ENCODE data around the gene NME7.

The NME7 gene

DNA sequence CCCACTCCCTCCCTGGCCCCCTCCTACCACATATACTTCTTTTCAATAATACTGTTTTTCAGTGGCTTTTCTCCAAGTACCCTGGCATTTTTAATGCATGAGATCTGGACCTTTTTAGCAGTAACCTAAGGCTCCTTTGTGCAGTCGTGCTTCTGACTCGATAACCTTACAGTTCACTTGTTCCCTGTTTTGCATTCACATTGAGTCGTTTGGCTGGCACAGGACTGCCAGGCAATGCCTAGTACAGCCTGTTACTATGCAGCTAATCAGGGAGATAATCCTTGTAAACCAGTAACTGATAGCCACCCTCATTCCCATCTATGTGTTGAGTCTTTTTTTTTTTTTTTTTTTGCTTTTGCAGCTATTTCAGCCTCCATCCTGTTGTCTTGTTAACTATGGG lies 257.4 kb downstream of the NME7 start:
- in situ Hi-C loops (cut with MboI; ENCODE audit: low sequenced_read_pairs): no loop called here

DNA sequence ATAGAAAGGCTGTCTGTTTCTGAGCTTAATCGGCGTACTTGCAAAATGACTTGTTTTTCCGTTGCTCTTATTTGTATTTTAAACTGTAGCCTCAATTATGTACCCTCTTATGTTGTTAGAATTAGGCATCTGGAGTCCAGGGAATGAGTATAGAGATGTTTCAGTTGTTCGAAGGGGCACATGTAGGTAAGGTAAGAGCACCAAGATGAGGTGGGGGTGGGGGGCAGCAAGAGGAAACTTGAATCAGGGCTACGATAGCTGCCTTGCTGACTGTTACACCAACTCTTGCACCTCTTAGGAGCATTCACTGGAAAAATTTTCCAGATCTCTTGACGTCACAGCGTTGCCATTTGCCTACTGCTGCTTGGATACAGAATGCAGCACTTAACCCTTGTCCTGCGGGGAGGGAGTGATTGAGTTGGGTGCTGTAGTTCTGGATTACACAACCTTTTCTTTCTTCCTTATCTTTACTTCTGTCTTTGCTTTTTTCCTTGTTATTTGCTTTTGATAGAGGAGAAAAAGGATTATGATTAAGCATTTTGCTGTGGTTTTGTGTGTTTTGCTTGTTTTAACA lies 257.9 kb downstream of the NME7 start:
- in situ Hi-C loops (cut with MboI; ENCODE audit: low sequenced_read_pairs): no loop called here

DNA sequence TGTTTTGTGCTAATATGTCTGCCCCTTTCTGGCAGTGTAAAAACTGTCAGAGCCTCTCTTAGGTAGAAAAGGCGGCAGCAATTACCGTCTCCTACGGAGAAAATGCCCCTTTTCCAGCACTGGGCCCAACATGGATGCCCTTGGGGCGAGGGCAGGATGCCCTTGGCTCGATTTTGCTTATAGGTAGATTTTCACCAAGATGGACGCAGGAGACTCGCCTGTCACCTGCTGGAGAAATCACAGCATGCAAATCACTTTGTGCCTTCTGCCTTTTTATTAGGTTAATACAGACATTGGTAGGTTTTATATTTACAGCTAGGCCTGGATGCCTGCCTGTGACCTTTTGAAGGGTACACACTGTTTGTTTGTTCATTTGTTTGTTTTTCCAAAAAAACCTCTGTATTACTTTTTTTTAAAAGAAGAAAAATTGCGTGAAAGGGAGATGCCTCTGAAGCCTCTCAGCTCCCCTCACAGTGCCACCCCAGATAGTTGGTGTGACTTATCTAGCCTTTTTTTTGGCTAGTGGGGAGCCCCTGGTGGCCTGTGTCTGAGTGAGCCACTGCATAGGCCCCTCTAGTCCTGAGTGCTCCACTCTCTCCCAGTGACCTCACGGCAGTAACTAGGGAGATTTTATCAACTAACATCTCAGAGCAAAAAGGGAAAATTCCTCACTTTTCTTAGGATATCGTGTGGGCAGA lies 258.6 kb downstream of the NME7 start:
- in situ Hi-C loops (cut with MboI; ENCODE audit: low sequenced_read_pairs): no loop called here

DNA sequence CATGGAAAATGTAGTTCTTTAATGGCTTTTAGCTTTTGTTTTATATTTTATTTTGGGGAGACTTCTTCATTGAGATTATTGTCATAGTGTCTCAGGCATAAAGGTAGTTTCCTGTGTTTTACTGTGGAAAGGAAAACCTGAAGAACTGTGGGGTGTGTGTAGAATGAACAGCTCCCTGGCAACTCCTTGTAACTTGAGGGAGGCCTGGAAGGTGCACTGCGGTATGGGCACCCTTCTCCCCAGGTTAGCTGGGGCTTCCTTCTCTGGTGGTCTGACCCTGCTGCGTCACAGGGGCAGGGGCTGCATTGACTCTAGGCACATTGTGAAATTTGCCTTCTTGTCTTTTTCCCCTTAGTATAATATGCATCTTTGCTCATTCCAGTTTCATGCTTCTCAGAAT lies 259.4 kb downstream of the NME7 start:
- in situ Hi-C loops (cut with MboI; ENCODE audit: low sequenced_read_pairs): no loop called here

DNA sequence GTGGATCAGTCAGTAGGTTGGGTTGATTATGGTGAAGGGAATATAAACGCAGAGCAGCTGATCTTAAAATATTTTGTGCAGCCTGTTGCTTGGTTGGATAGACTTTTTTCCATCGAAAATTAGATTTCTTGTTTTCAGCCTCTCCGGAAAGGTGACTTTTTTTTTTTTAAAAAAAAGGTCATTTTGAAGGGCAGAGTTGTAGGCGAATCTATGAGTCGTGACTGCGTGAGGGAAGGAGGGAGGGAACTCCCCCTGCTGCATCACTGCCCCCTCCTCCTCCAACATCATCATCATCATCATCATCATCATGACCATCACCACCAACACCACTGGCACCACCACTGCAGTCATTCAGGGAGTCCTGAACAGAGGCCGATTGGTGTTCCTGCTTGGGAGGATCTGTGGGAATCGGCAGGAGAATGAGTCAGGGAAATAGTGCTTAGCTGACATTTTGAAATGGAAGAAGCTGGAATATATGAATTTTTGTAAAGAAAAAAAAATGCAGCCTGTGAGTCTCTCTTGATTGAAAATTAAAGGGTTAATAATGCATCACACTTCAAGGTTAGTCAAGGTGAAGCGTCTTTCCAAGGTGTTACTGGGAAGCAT lies 259.9 kb downstream of the NME7 start:
- in situ Hi-C loops (cut with MboI; ENCODE audit: low sequenced_read_pairs): no loop called here

DNA sequence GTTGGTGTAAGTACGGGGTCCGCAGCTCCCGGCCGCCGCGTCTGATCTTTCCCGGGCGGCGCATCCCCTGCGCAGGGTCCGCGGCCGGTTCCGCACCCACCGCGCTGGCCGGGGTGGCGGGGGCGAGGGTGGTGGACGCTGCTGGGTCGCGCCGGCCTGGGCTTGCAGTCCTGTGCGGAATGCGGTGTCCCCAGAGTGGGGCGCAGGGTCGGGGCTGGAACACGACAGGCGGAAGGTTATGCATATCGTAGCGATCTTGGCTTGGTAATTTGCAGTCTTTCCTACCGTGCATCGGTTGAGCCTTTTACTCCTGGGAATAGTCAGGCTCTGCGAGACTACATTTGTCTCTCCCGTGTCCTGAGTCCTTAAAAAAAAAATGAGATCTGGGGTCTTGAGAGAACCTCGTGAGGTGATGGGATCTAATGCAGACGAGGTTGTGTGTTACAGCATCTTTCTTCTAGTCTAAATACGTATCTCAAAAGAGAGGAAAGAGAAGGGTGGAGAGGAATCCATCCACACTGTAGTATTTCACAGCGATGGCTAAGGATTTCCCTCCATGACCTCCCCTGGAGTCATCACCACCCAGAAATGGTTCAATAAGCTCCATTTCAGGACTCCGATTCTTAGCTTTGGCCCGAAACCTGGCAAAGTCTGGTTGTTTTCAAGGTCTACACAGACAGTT lies 260.5 kb downstream of the NME7 start:
- in situ Hi-C loops (cut with MboI; ENCODE audit: low sequenced_read_pairs): no loop called here

DNA sequence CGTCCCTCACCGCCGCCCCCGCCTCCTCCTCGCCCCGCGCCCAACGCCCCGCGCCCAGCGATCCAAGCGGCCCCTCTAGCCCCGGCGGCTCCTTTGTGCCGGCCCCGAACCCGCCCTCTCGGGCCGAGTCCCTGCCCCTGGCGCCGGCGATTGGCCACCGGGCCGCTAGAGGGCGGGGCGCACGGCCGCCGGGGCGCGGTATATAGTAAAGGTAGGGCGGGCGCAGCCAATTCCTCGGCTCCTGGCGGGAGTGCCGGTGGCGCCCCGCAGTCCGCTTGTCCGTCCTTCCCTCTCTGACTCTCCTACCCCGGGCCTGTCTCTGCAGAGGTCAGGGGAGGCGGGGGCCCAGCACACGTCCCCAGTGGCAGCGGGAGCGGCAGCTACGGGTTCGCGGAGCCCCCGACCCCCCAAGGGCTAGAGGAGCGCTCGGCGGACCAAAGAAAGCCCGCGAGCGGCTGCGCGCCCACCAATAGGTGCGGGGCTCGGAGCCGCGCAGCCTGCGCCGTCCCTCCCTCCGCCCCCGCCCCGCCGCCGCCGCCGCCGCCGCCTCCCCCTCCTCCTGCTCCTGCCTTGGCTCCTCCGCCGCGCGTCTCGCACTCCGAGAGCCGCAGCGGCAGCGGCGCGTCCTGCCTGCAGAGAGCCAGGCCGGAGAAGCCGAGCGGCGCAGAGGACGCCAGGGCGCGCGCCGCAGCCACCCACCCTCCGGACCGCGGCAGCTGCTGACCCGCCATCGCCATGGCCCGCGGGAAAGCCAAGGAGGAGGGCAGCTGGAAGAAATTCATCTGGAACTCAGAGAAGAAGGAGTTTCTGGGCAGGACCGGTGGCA lies 261.3 kb downstream of the NME7 start, which contains the start of gene ATP1B1:
Gene ATP1B1 (plus strand): TSS at position 596 of the 826 bp plus-strand sequence. CDS start 140 bp downstream, at position 736.
- in situ Hi-C loops (cut with MboI; ENCODE audit: low sequenced_read_pairs): no loop called here

DNA sequence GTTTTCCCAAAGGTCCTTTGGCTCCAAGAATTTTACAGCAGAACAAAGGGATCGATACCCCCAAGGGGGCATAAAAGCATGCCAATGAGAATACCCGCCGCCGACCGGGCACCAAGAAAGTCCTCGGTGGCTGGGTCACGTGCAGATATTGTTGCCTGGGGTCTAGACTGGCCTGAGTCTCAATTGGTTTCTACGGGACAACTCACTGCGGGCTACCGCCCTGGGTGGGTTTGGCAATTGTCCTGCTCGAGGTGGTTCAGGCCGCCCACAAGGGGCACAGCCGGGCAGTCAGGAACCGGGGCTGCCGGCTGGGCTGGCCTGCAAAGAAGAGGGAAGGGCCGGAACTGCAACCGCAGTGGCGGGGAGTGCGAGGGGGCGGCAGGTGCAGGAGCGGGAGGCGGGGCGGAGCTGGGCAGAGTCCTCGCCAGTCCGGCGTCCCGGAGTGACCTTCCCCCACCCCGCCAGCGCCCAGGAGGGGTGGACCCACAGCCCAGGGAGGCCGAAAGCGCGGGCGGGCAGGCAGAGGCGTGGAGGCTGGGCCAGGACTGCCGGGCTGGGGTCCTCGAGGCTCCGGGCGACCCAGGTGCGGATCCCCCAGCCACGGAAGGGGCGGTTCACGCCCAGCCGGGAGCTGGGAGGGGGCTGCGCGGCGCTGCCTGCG lies 262.0 kb downstream of the NME7 start:
- in situ Hi-C loops (cut with MboI; ENCODE audit: low sequenced_read_pairs): no loop called here

DNA sequence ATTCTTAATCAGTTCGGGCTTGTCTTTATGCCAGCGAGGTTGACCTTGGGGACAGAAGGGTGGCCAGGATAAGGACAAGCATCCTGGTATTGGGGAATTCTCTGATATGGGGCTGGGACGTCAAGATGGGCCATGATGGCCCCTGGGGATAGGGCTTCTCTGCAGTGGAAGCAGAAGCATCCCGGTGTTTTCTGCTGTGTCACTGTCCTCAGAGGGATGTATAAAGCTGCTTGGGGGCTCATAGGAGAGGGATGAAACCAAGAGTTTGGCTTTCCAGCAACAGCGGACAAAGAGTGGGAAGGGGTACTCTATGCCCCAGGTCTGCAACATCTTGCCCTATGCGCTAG lies 262.5 kb downstream of the NME7 start:
- in situ Hi-C loops (cut with MboI; ENCODE audit: low sequenced_read_pairs): no loop called here

DNA sequence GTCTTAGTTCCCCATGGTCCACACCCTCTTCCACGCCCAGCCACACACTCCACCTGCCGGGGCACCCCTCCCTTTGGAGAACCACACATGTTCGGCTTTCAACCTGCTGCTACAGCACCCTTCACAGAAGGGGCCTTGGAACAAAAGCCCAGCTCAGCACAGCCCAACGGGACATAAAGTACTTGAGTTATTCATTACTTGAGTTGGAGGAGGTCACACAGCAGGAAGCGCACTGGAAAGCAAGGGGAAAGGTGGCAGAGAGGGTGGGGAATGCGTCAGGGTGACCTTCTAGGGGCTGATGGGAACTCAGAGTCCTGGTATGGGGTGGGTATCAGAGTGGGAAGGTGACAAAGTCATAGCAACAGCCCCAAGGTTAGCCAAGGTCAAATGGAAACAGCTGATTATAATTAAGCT lies 264.1 kb downstream of the NME7 start:
- in situ Hi-C loops (cut with MboI; ENCODE audit: low sequenced_read_pairs): no loop called here

DNA sequence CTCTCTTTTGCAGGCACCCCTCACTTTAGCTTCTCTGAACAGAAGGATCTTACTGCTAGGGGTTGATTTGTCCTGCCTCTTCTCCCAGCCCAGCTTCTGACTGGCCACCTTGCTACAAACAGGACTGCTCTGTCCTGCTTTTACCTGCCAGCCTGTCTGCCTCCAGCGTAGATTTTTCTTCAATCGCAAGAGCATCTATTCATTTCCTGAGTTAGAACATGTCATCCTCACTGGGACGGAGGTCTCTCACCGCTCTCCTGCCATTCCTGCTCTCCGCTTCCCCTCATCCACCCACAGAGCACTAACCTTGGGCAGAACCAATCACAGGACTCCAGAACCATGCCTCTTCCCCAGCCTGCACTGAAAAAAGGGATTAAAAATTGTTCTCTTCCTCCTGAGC lies 264.6 kb downstream of the NME7 start:
- in situ Hi-C loops (cut with MboI; ENCODE audit: low sequenced_read_pairs): no loop called here

DNA sequence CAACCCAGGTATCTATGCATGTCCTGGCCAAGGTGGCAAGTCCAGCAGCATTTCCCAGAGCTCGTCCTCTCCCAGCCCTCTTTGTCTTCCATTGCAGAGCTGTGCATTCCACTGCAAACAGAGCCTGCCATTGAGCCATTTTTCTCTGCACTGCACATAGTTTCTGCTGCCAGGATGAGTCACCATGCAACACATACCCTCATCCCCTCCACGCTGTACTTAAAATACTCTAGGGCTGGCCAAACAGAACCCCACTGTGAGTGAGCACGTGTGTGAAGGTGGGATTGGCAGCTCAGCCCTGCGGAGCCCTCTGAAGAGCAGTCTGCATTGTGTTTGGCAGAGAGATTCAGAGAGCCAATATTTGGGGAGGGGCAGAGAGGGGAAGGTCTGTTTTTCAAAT lies 265.0 kb downstream of the NME7 start:
- in situ Hi-C loops (cut with MboI; ENCODE audit: low sequenced_read_pairs): no loop called here

DNA sequence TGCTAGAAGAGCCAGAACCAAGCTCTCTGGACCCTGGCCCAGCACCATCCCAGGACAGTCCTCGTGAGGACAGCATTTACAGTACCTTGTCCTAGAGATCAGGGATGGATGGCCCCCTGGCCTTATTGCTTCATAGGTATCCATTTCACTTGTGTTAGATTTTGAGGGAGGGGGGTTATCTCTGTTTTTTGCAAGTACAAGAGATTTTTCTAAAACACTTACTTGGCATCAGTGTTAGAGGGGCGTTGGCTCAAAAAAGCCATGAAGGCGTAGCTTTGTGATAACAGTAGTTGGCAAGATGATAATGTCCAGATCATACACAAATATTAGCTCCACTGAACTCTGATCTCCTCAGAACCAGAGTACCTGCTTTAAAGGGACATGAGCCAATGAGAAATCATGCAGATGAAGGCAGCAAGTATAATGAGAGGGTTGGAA lies 266.9 kb downstream of the NME7 start:
- in situ Hi-C loops (cut with MboI; ENCODE audit: low sequenced_read_pairs): no loop called here

DNA sequence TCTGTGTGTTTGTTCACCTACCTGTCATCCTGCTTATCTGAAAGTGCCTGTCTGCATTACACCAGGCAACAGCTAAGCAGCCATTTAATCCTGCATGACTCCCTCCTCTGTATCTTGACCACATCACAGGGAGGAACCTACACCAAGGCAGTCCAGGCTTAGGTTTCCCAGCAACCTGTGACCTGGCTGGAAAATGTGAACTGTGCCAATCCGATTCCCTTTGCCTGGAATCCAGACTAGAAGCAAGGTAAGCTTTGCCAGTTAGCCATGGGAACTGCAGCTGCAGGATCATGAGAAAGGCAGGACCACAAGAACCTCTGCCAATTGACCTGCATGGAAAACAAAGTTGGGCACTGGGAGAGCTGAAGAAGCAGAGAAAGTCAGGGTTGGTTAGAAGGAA lies 267.4 kb downstream of the NME7 start:
- in situ Hi-C loops (cut with MboI; ENCODE audit: low sequenced_read_pairs): no loop called here

DNA sequence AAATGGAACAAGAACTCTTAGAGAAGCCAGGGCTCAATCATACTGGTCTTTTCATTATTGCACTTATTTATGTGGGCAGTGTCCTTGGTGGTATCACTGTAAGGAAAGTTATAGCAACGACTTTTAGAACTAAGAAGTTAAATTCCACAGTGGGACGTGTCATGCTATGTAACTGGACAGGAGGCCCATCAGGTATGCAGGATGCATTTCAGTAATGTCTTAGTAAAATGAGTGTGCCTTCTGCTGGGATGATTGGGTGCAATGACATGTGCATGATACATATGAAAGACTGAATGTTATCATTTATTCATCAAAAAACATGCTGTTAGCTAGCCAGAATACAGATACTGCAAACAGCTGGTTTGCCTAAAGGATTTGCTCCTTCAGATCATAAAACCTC lies 268.0 kb downstream of the NME7 start:
- in situ Hi-C loops (cut with MboI; ENCODE audit: low sequenced_read_pairs): no loop called here

DNA sequence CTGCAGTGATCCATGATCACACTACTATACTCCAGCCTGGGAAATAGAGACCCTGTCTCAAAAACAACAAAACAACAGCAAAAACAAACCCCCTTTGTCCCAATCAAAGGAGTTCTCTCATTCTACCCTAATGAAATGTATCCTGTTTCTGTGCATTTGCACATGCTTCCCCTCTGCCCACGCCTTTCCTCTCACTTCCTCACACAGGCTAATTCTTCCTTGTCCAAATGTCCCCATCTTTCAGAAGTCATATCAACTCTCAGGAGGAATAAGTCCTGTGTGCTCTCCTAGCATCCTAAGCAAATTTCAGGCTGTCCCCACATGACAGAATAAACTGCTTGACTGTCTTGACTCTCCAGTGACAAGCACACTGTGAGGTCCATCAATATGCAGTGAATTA lies 269.2 kb downstream of the NME7 start:
- in situ Hi-C loops (cut with MboI; ENCODE audit: low sequenced_read_pairs): no loop called here

DNA sequence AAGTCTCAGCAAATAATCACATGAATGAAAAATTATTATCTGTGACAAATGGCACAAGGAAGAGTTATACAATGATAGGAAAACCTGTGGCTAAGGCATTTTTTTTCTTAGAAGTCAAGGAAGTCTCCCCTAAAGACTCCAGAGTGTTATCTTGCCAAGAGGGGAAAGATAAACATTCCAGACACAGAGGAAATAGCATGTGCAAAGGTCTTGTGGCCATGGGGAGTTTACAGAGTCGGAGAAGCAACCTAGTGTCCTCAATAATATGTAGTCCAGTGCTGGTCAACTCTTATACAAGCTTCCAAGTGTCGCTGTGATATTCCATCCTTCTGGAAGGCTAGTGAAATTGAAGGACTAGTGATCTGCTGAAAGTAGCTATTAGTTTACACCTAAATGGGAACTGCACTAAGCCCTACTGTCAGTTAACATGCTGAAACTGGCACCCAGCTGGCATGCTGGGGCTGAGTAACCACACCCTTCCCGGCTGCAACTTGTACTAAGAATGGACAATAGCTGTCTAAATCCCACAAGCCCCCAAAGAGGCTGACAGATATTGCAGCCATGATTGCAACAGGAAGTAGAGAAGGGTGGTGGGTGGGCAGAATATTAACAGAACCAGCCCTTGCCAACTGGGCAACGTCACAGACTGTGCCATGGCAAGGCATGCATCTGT lies 272.6 kb downstream of the NME7 start:
- in situ Hi-C loops (cut with MboI; ENCODE audit: low sequenced_read_pairs): no loop called here

DNA sequence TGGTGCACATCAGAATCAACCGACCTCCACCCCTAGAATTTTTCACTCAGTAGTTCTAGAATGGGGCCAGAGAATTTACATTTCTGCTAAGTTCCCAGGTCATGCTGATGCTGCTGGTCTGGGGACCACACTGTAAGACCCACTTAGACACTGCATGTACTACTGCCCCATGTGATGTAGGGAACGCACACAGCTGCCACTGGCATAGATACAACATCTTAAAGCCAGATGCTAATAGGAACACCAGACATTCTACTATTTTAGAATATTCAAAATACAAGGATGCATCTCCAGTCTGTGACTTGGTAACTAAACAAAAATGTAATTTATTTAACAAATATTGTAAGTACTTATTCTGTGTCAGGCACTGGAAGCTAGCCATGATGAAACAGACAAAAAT lies 275.2 kb downstream of the NME7 start:
- in situ Hi-C loops (cut with MboI; ENCODE audit: low sequenced_read_pairs): no loop called here

DNA sequence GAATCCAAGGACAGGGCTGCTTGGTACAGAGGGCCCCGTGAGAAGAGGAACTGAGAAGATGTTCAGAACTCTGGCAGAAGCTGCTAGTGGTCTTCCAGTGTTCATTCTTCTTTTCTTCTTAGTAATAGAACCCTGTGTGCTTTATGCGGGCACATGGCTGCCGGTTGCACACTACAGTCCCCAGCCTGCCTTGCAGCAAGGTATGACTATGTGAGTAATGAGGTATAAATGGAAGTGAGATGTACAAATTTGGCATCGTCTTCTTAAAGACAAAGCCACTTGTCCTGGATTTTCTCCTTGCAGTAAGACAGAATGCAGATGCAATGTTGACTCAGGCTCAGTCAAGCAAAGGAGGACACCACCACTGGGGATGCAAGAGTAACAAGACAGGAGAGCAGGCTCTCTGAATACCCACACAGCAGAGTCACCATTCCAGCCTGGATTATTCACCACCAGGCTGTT lies 276.1 kb downstream of the NME7 start:
- in situ Hi-C loops (cut with MboI; ENCODE audit: low sequenced_read_pairs): no loop called here

DNA sequence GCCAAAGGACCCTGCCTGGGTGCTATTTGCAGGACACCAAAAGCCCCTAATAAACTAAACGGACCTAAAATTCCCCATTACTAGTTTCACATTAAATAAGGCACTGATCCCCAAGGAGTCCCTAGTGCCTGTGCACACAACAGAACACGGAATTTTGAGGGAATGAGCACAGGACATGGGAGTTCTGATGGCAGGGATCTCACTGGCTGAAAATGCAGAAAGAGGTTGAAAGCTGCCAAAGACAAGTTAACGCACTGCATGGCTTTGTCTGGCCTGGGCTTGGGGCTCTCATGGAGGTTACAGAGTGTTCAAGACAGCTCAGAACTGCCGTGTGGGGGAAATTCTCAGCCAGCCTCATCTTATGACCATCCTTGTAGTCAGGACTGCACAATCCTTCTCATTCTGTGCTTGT lies 276.7 kb downstream of the NME7 start:
- in situ Hi-C loops (cut with MboI; ENCODE audit: low sequenced_read_pairs): no loop called here
